DND-41 (cell line): Measurements from ENCODE around the gene CCDC102A.

Experiments used
- ATAC-seq: fragments of 200-7000 bp; cut with Tn5 transposase; 3 replicates; pipeline ENCODE4 v1.9.1; 2021; ENCODE audit warnings: low read depth; ENCODE audit not compliant: insufficient read depth
- DNase-seq: peaks from one replicate; pipeline ENCODE4 v3.0.0-alpha.2; 2020
- H2AFZ ChIP-seq: 2 replicates; pipeline ENCODE4 v1.6.0; 2012; ENCODE audit warnings: low read depth, low read length
- H3K27ac ChIP-seq: 2 replicates; pipeline ENCODE4 v1.5.1; 2012; ENCODE audit warnings: low read length, inconsistent platforms
- H3K27me3 ChIP-seq: fragments of 200-600 bp; sonication (generic); 2 replicates; pipeline ENCODE4 v1.6.0; 2012; ENCODE audit warnings: low read length, mild to moderate bottlenecking, inconsistent platforms; ENCODE audit not compliant: insufficient read depth, poor library complexity
- H3K36me3 ChIP-seq: 2 replicates; pipeline ENCODE4 v1.5.1; 2012; ENCODE audit warnings: low read length, inconsistent platforms; ENCODE audit not compliant: insufficient read depth
- H3K4me1 ChIP-seq: 2 replicates; pipeline ENCODE4 v1.5.1; 2012; ENCODE audit warnings: mild to moderate bottlenecking, low read length; ENCODE audit not compliant: insufficient read depth
- H3K4me2 ChIP-seq: 2 replicates; pipeline ENCODE4 v1.6.0; 2012; ENCODE audit warnings: mild to moderate bottlenecking, moderate library complexity, low read length, inconsistent platforms; ENCODE audit not compliant: insufficient read depth
- H3K4me3 ChIP-seq, 2 experiments: fragments of 200-600 bp in 1 of 2; shearing (Covaris generic) in 1 of 2; 2 replicates each; pipeline ENCODE4 v1.5.1; 2012 to 2016; ENCODE audit warnings: inconsistent platforms in 2 of 2, low read length in 2 of 2, mild to moderate bottlenecking in 2 of 2, low read depth in 1 of 2, moderate library complexity in 1 of 2
- H3K79me2 ChIP-seq: 2 replicates; pipeline ENCODE4 v1.6.0; 2012; ENCODE audit warnings: low read length, inconsistent platforms; ENCODE audit not compliant: insufficient read depth
- H3K9ac ChIP-seq: 2 replicates; pipeline ENCODE4 v1.6.0; 2012; ENCODE audit warnings: low read depth, mild to moderate bottlenecking, inconsistent platforms, low read length, moderate library complexity
- H3K9me3 ChIP-seq: 2 replicates; pipeline ENCODE4 v1.5.1; 2012; ENCODE audit warnings: low read length, moderate library complexity, mild to moderate bottlenecking, inconsistent platforms; ENCODE audit not compliant: insufficient read depth, severe bottlenecking
- H4K20me1 ChIP-seq: 2 replicates; pipeline ENCODE4 v1.6.0; 2012; ENCODE audit warnings: low read length; ENCODE audit not compliant: insufficient read depth
- EZH2 ChIP-seq: IDR thresholded peaks from 3 replicates; pipeline ENCODE4 v1.6.1; 2012; ENCODE audit warnings: borderline replicate concordance, low read depth, mild to moderate bottlenecking, moderate library complexity, low read length, inconsistent platforms; ENCODE audit not compliant: severe bottlenecking
- TF ChIP-seq, protein P1 (sequence below): IDR thresholded peaks from 2 replicates; pipeline ENCODE4 v1.5.1; 2012; ENCODE audit warnings: borderline replicate concordance, low read length, moderate library complexity, mild to moderate bottlenecking; ENCODE audit not compliant: poor library complexity, severe bottlenecking; ENCODE audit errors: extremely low read depth

Gene CCDC102A

DNA sequence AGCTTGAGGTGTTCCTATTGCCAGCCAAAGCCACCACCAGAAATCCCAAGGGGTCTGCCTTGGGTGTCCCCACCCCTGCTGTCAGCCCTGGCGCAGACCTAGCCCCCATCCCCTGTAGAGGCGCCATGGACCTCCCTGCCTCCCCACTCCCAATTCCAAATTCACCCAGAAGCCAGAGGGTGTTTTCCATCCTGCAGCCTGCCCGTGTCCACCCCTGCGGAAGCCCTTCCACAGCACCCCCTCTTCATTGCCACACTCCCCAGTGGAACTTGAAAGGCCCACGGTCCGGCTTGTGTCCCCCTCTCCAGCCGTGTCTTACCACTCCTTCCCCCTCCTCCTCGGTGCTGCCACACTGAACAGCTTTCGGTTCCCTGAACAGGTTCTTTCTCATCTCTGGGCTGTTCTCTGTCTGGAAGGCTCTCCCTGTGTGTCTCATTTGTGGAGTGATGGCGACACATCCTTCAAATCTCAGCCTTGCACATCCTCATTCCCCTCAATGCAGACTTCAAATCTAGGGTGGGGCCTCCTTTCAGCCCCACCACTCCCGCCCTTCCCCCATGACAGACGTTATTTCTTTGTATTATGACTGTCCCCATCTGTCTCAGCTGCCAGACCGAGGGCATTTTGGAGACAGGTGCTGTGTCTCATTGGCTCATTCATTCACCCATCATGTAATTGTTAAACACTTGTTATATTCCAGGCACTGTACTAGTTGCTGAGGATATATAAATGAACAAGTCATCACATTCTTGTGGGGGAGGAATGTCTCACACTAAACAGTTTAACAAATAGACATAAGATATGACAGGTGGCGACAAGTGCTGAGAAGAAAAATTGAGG is 42.4 kb upstream of the CCDC102A start:
- no peaks in the 10 kb centered on the region for H3K9me3 ChIP-seq
- H3K4me2 ChIP-seq: peak overlapping the region; percentile 41
- no peaks in the 10 kb centered on the region for H3K27me3 ChIP-seq
- H4K20me1 ChIP-seq: no peaks in the 10 kb centered on the region
- no peak overlapping the region; a peak in 1 of 4 replicates for H3K4me3 ChIP-seq
- DNase-seq (peak; percentile 19), ATAC-seq (no peak)
- H3K79me2 ChIP-seq: no peaks in the 10 kb centered on the region
- H3K27ac ChIP-seq: peak overlapping the region; percentile 81
- TF ChIP-seq EZH2: no peak
- TF ChIP-seq, protein P1, sequence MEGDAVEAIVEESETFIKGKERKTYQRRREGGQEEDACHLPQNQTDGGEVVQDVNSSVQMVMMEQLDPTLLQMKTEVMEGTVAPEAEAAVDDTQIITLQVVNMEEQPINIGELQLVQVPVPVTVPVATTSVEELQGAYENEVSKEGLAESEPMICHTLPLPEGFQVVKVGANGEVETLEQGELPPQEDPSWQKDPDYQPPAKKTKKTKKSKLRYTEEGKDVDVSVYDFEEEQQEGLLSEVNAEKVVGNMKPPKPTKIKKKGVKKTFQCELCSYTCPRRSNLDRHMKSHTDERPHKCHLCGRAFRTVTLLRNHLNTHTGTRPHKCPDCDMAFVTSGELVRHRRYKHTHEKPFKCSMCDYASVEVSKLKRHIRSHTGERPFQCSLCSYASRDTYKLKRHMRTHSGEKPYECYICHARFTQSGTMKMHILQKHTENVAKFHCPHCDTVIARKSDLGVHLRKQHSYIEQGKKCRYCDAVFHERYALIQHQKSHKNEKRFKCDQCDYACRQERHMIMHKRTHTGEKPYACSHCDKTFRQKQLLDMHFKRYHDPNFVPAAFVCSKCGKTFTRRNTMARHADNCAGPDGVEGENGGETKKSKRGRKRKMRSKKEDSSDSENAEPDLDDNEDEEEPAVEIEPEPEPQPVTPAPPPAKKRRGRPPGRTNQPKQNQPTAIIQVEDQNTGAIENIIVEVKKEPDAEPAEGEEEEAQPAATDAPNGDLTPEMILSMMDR: no peak
- H3K4me1 ChIP-seq: peaks cover 36% of the 10 kb centered on the region
- no peaks in the 10 kb centered on the region for H3K36me3 ChIP-seq
- peak overlapping the region; percentile 43; the same call in 1 of the 2 replicates for H2AFZ ChIP-seq
- H3K9ac ChIP-seq: peak overlapping the region; percentile 32; the same call in 1 of the 2 replicates

DNA sequence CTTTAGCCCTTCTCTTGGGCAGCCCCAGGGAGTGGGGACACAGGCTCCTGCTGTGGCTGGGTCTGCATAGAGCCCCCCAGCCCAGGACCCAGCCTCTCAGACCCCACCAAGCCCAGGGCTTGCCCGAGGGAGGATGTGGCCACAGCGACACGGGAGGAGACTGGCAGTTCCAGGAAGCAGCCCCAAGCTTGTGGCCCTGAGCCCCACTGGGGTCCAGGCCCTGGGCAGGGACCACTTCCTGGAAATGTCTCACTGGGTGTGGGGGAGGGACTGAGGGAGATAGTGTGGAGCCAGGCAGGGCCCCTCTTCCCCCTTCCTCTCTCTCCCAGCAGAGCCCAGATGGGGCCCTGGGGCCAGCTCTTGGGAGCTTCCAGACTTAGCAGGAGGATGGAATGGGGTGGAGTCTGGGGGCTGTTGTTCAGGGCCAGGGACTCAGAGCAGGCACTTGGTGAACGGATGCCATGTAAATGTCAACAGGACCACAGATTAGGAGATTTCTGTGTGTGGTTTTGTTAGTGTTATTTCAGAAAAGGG is 41.4 kb upstream of the CCDC102A start:
- Histone ChIP-seq H3K27ac (peak overlapping the region; percentile 81), H3K9ac (peak overlapping the region; percentile 32; the same call in 1 of the 2 replicates), H3K4me1 (peaks cover 36% of the 10 kb centered on the region), H3K36me3 (no peaks in the 10 kb centered on the region), H3K27me3 (no peaks in the 10 kb centered on the region), H3K9me3 (no peaks in the 10 kb centered on the region), H4K20me1 (no peaks in the 10 kb centered on the region), H3K4me2 (peak overlapping the region; percentile 41), H3K79me2 (no peaks in the 10 kb centered on the region), H3K4me3 (no peak overlapping the region), H2AFZ (peak overlapping the region; percentile 41; the same call in 1 of the 2 replicates)
- no peak for TF ChIP-seq EZH2
- TF ChIP-seq, protein P1: no peak
- ATAC-seq (peak; percentile 73), DNase-seq (peak; percentile 82)

DNA sequence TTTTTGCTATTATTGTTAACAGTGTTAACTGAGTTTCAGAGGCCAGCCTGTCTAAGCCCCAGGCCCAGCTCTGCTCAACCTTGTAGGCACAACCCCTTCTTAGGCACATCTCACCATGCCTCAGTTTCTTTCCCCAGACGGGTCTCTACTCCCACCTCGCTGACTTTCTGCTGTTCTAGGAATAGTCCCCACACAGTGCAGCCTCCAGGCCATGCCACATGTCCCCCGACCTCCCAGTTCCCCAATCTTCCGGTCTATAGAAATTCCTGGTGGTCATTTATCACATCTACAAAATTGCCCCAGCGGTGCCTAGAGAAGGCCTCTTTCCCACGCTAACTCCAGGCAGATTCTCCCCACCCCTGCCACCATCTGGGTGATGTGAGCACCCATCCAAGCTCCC is 40.8 kb upstream of the CCDC102A start:
- peaks cover 36% of the 10 kb centered on the region for H3K4me1 ChIP-seq
- peak overlapping the region; percentile 32; the same call in 1 of the 2 replicates for H3K9ac ChIP-seq
- H4K20me1 ChIP-seq: no peaks in the 10 kb centered on the region
- ATAC-seq: peak; percentile 17
- DNase-seq: no peak
- H3K27me3 ChIP-seq: no peaks in the 10 kb centered on the region
- H3K79me2 ChIP-seq: no peaks in the 10 kb centered on the region
- H3K9me3 ChIP-seq: no peaks in the 10 kb centered on the region
- no peaks in the 10 kb centered on the region for H3K36me3 ChIP-seq
- H3K4me2 ChIP-seq: no peak overlapping the region
- no peak overlapping the region for H3K4me3 ChIP-seq
- H3K27ac ChIP-seq: peak overlapping the region; percentile 81
- 0 out of 2 replicates have a peak overlapping the region, but pooled peaks have one; percentile 41 for H2AFZ ChIP-seq
- no peak for TF ChIP-seq EZH2
- TF ChIP-seq, protein P1: no peak
